A549 (cell line): ENCODE results near the gene ANO4. TPM values are rescaled to one million over a fixed set of nuclear protein-coding genes. Genes with fewer than 3 reads are reported as not detected.
A peak's percentile ranks its signal among the peaks of the same experiment; 100 is the strongest.

ENCODE experiments used
- ATAC-seq, 2 experiments: fragments of 200-7000 bp in 1 of 2; fragments of >200 bp in 1 of 2; cut with Nextera tagmentation in 1 of 2; cut with Tn5 transposase in 1 of 2; 3 replicates each; pipeline versions ENCODE4 v1.8.0 to v1.9.1; 2018 to 2020; ENCODE audit warnings: mild to moderate bottlenecking in 1 of 2, moderate library complexity in 1 of 2
- CTCF ChIA-PET: fragments of 300-600 bp; sonication (Branson Sonifier 250); formaldehyde crosslinking; extraction: SDS; loops from one replicate; lab custom pipeline; 2021; ENCODE audit warnings: antibody characterized with exemption, inconsistent platforms; lab: Yijun Ruan, JAX
- POLR2A ChIA-PET: fragments of 350-600 bp; formaldehyde crosslinking; extraction: SDS; loops from one replicate; lab custom pipeline; 2021; ENCODE audit warnings: antibody characterized with exemption, inconsistent platforms; lab: Yijun Ruan, JAX
- DNase-seq, 2 experiments: peaks; one replicate each; pipeline versions ENCODE4 v3.0.0 to v3.0.0-alpha.2; 2011 to 2016; ENCODE audit warnings: low read depth in 1 of 2, low spot score in 1 of 2
- FAIRE-seq: peaks from 2 replicates; lab custom pipeline; 2011; peaks lifted over from hg19 to GRCh38; lab: Jason Lieb, UNC
- H3K27ac ChIP-seq, 2 experiments: fragments of >200 bp; sonication (Bioruptor Twin); formaldehyde crosslinking; 3 replicates each; pipeline ENCODE4 v1.5.1; 2016 to 2017
- H3K4me1 ChIP-seq: fragments of >200 bp; sonication (Bioruptor Twin); formaldehyde crosslinking; 3 replicates; pipeline ENCODE4 v1.6.1; 2016
- H3K4me2 ChIP-seq: fragments of >200 bp; sonication (Bioruptor Twin); formaldehyde crosslinking; 3 replicates; pipeline ENCODE4 v1.6.1; 2016
- H3K4me3 ChIP-seq: fragments of >200 bp; sonication (Bioruptor Twin); formaldehyde crosslinking; 3 replicates; pipeline ENCODE4 v1.5.1; 2016
- H3K9me3 ChIP-seq: fragments of >200 bp; sonication (Bioruptor Twin); formaldehyde crosslinking; 3 replicates; pipeline ENCODE4 v1.6.1; 2016
- ATOH8 ChIP-seq: fragments of 250-450 bp; sonication (Bioruptor Pico); IDR thresholded peaks from 2 replicates; pipeline ENCODE4 v1.5.0; 2020; ENCODE audit warnings: low read depth, mild to moderate bottlenecking, moderate library complexity
- BCL3 ChIP-seq: fragments of >200 bp; sonication (Bioruptor Twin); formaldehyde crosslinking; IDR thresholded peaks from 3 replicates; pipeline ENCODE4 v1.6.1; 2016
- CTCF ChIP-seq: fragments of >200 bp; sonication (Bioruptor Twin); formaldehyde crosslinking; IDR thresholded peaks from 3 replicates; pipeline ENCODE4 v1.5.1; 2016
- E2F6 ChIP-seq: IDR thresholded peaks from 2 replicates; pipeline ENCODE4 v1.6.1; 2012; ENCODE audit warnings: low read depth, borderline replicate concordance
- FOSL2 ChIP-seq, 2 experiments: fragments of 450-650 bp in 1 of 2; fragments of >200 bp in 1 of 2; sonication (Bioruptor Twin) in 1 of 2; formaldehyde crosslinking; IDR thresholded peaks; 2 replicates each; pipeline versions ENCODE4 v1.5.0 to v1.6.1; 2016 to 2020; ENCODE audit warnings: mild to moderate bottlenecking in 1 of 2, moderate library complexity in 1 of 2
- FOXS1 ChIP-seq: fragments of 250-450 bp; sonication (Bioruptor Pico); IDR thresholded peaks from 2 replicates; pipeline ENCODE4 v1.5.0; 2020; ENCODE audit warnings: mild to moderate bottlenecking, moderate library complexity
- GATA3 ChIP-seq: IDR thresholded peaks from 2 replicates; pipeline ENCODE4 v1.6.1; 2012; ENCODE audit warnings: borderline replicate concordance
- HOXA7 ChIP-seq: fragments of 250-450 bp; sonication (Bioruptor Pico); IDR thresholded peaks from 2 replicates; pipeline ENCODE4 v1.5.0; 2020; ENCODE audit warnings: mild to moderate bottlenecking, moderate library complexity
- JUN ChIP-seq, 2 experiments: fragments of >200 bp; sonication (Bioruptor Twin); formaldehyde crosslinking; IDR thresholded peaks; 2 replicates in 1 of 2; 3 replicates in 1 of 2; pipeline ENCODE4 v1.6.1; 2016 to 2017
- KDM5A ChIP-seq: fragments of 200-600 bp; sonication (generic); IDR thresholded peaks from 2 replicates; pipeline ENCODE4 v1.6.1; 2016; ENCODE audit warnings: antibody characterized with exemption, mild to moderate bottlenecking
- MAFK ChIP-seq: fragments of 450-650 bp; IDR thresholded peaks from 2 replicates; pipeline ENCODE4 v1.6.1; 2014; ENCODE audit not compliant: partially characterized antibody
- MAX ChIP-seq: IDR thresholded peaks from 2 replicates; pipeline ENCODE4 v1.6.1; 2012
- NPAS2 ChIP-seq: fragments of 250-450 bp; sonication (Bioruptor Pico); IDR thresholded peaks from 2 replicates; pipeline ENCODE4 v1.8.0; 2022; ENCODE audit warnings: mild to moderate bottlenecking, moderate library complexity, borderline replicate concordance
- NR3C1 ChIP-seq: fragments of >200 bp; sonication (Bioruptor Twin); formaldehyde crosslinking; IDR thresholded peaks from 3 replicates; pipeline ENCODE4 v1.6.1; 2017
- RAD21 ChIP-seq, 2 experiments: fragments of >200 bp in 1 of 2; sonication (Bioruptor Twin) in 1 of 2; formaldehyde crosslinking in 1 of 2; IDR thresholded peaks in 1 of 2; conservative IDR thresholded peaks in 1 of 2; 2 replicates in 1 of 2; 3 replicates in 1 of 2; pipeline ENCODE4 v1.6.1; 2012 to 2018; ENCODE audit warnings: inconsistent platforms in 1 of 2
- RCOR1 ChIP-seq: fragments of 150-350 bp; IDR thresholded peaks from 2 replicates; pipeline ENCODE4 v1.6.1; 2014; ENCODE audit warnings: antibody characterized with exemption, low read length, low read depth
- ZC3H11A ChIP-seq: fragments of 450-650 bp; IDR thresholded peaks from 2 replicates; pipeline ENCODE4 v1.6.1; 2014; ENCODE audit warnings: antibody characterized with exemption, mild to moderate bottlenecking
- WGBS: methylation state at CpG from one replicate; pipeline ENCODE4 v1.1.6; 2017; ENCODE audit errors: missing lambda C conversion rate; 5-methylcytosine and 5-hydroxymethylcytosine counted together
- polyA plus RNA-seq, 4 experiments: library from polyadenylated mRNA; depleted of rRNA in 3 of 4; stranded (reverse); fragments of >200 nt; fragmentation: RNase III in 1 of 4; extraction: RNeasy Plus Mini Kit Qiagen cat#74134 plus additional on column Dnase treatment in 1 of 4; gene quantifications; 2 replicates in 3 of 4; 3 replicates in 1 of 4; pipeline ENCODE4 v1.2.3, GENCODE V29; 2011 to 2017

The ANO4 gene
- polyA plus RNA-seq, 2 of the 4 experiments (the other 2 are of a cell fraction) = 0.17 TPM; not detected in 1

- DNase-seq = no peak
- ATAC-seq = no peak
- WGBS = 4% methylated on average over 5 of the region's 5 CpGs
- CTCF ChIA-PET = no interaction called here
- no peaks in the 10 kb centered on the region for H3K4me1 ChIP-seq
- TF ChIP-seq FOXS1 (CRISPR knock-in tag) (no peak), MAFK (peak; percentile 64)
- no peaks in the 10 kb centered on the region for H3K9me3 ChIP-seq
- H3K27ac ChIP-seq = no peak overlapping the region
- no peak overlapping the region for H3K4me3 ChIP-seq
- POLR2A ChIA-PET = no interaction called here
- H3K4me2 ChIP-seq = no peak overlapping the region
- no peak for FAIRE-seq
Observed at GRCh38 chr12:101097829-101098580, 303.4 kb downstream of the ANO4 start.

GRCh38 chr12:101107032-101107763 lies 312.6 kb downstream of the ANO4 start:
- TF ChIP-seq GATA3 (no peak), ATOH8 (CRISPR knock-in tag) (no peak), RCOR1 (no peak), NPAS2 (CRISPR knock-in tag) (no peak), FOSL2 (IDR thresholded peaks at IDR 0.05) (no peak), FOSL2 (CRISPR knock-in tag; IDR thresholded peaks at IDR 0.05) (no peak), HOXA7 (CRISPR knock-in tag) (no peak), JUN (IDR thresholded peaks at IDR 0.05) (no peak), NR3C1 (no peak), KDM5A (no peak), BCL3 (no peak), RAD21 (conservative IDR thresholded peaks at IDR 0.05 in 1 of 2, IDR thresholded peaks at IDR 0.05 in 1 of 2) (no peak), ZC3H11A (no peak), MAX (no peak), CTCF (no peak), E2F6 (no peak)
- WGBS = 2% methylated on average over 4 of the region's 4 CpGs
- no peaks in the 10 kb centered on the region for H3K4me1 ChIP-seq
- H3K9me3 ChIP-seq = no peaks in the 10 kb centered on the region
- FAIRE-seq (no peak), DNase-seq (no peak), ATAC-seq (no peak)
- POLR2A ChIA-PET = no interaction called here
- H3K4me2 ChIP-seq = no peak overlapping the region
- CTCF ChIA-PET = no interaction called here
- no peak overlapping the region for H3K4me3 ChIP-seq
- H3K27ac ChIP-seq = no peak overlapping the region
